Fibroblast of villous mesenchyme (primary cell): ENCODE measurements around the gene RSPH6A. TPM values are rescaled to one million over a fixed set of nuclear protein-coding genes. Genes with fewer than 3 reads are reported as not detected.

Experiments used
- DNase-seq: peaks from one replicate; pipeline ENCODE4 v3.0.0-alpha.2; 2010; ENCODE audit warnings: low read depth
- H3K4me3 ChIP-seq: 2 replicates; pipeline ENCODE4 v1.5.1; 2011; ENCODE audit warnings: low read depth, mild to moderate bottlenecking, low read length
- total RNA-seq: library from RNA; depleted of rRNA; stranded (reverse); fragments of >200 nt; gene quantifications from 2 replicates; pipeline ENCODE4 v1.2.3, GENCODE V29; 2012
- TF ChIP-seq, protein P1 (sequence below): IDR thresholded peaks from 2 replicates; pipeline ENCODE4 v1.5.1; 2012; ENCODE audit warnings: low read depth, mild to moderate bottlenecking, low read length; ENCODE audit not compliant: insufficient read depth

Gene RSPH6A
- total RNA-seq, 1 donor, result under 0.01 TPM

DNA sequence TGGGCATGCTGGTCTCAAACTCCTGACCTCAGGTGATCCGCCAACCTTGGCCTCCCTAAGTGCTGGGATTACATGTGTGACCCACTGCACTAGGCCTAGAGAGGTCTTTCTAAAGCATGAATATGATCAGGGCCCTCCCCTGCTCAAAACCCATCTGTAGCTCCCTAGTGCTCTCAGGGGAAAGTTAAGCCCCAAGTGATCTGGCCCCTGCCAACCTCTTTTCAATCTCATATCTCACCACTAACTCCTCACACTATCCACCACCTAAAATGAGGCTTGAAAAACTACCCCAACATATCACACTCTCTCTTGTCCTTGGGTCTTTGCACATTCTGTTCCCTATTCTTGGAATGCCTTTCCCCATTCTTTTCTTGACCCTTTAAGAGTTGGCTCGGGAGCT, 20.5 kb downstream of the RSPH6A start:
- no peak overlapping the region for H3K4me3 ChIP-seq
- no peak for DNase-seq
- TF ChIP-seq, protein P1, sequence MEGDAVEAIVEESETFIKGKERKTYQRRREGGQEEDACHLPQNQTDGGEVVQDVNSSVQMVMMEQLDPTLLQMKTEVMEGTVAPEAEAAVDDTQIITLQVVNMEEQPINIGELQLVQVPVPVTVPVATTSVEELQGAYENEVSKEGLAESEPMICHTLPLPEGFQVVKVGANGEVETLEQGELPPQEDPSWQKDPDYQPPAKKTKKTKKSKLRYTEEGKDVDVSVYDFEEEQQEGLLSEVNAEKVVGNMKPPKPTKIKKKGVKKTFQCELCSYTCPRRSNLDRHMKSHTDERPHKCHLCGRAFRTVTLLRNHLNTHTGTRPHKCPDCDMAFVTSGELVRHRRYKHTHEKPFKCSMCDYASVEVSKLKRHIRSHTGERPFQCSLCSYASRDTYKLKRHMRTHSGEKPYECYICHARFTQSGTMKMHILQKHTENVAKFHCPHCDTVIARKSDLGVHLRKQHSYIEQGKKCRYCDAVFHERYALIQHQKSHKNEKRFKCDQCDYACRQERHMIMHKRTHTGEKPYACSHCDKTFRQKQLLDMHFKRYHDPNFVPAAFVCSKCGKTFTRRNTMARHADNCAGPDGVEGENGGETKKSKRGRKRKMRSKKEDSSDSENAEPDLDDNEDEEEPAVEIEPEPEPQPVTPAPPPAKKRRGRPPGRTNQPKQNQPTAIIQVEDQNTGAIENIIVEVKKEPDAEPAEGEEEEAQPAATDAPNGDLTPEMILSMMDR, result no peak

DNA sequence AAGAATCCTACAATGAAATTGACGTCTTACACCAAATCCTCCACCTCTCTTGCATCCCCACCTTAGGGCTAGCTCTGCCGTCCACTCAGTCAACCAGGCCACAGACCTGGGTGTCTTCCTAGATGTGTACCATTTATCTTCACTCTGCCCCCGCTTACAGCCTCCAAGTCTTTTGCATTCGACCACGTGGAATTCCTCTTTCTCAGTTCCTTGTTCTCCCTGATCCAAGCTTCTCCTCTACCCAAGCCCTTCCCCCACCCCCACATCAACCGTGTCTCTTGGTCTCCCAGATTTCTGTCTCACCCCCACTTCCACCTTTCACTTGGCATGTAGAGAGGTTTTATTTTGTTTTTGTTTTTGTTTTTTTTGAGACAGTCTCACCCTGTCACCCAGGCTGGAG, 21.2 kb downstream of the RSPH6A start:
- TF ChIP-seq, protein P1, result no peak
- no peak for DNase-seq
- no peak overlapping the region for H3K4me3 ChIP-seq

GRCh38 chr19:45793178-45793564, 21.9 kb downstream of the RSPH6A start:
- TF ChIP-seq, protein P1, result no peak
- H3K4me3 ChIP-seq, result peak overlapping the region; percentile 30
- no peak for DNase-seq

- H3K4me3 ChIP-seq, result peak within 1 kb of the TSS; percentile 92
- TF ChIP-seq, protein P1, result no peak
- peak; percentile 98 for DNase-seq
Measured at GRCh38 chr19:45792470-45793177, 22.5 kb downstream of the RSPH6A start, which contains the start of gene DMWD. Gene DMWD, minus strand, starts transcription at chr19:45792845. Its CDS starts 89 bp downstream, at chr19:45792756.

DNA sequence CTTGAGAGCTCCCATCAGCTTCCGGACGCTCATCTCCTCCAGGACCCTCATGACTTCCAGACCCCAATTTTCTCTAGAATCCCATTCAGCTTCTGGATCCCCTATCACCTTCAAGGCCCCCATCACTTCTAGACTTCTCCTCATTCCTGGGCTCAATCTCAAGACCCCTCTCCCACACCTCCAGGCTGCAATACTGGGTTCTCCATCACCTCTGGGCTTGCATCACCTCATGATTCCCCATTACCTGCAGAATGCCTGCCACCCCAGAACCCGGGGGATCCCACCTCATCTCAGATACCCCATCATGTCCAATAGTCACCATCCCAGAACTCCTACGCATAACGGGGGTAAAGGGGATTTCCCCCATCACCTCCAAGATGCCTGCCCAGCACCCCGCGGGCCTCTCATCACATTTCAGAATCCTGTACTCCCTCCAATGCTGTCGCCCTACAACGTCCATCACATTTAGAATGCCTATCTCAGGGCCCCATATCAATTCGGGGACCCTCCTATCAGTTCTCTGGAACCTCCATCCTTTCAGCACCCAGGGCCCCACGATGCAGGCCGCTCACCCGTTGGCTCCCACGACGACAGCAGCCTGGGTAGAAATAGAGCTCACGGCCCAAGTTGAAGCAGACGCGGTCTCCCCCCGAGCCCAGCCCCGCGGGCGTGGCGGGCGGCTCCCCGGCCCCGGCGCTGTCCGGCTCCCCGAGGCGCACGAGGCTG, 23.2 kb downstream of the RSPH6A start:
- TF ChIP-seq, protein P1, result no peak
- H3K4me3 ChIP-seq, result peak overlapping the region; percentile 92
- no peak for DNase-seq

DNA sequence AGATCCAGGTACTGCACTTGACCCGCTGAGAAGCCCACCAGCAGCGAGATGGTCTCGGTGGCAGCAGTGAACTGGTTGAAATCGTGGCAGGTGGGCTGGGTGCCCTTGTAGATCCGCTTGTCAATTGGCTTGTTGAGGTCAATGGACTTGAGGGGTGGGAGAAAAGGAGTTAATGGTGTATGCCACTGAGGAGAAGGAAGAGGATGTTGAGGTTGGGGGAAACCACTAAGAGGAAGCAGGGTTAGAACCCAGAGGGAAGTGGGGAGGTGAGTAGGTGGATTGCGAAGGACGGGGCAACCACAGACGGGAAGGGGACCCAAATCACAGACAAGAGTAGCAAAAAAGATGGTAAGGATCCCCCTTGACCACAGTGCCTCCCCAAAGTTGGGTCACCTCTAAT, 24.2 kb downstream of the RSPH6A start:
- peak overlapping the region; percentile 92 for H3K4me3 ChIP-seq
- TF ChIP-seq, protein P1, result no peak
- DNase-seq, result no peak
